GM20431 (cell line): ENCODE results near the gene TOMM40L.

ENCODE experiments used
- in situ Hi-C: fragments of 300-500 bp; cut with MseI, MboI; formaldehyde crosslinking; loops from one replicate; pipeline ENCODE4 v1.15.0; 2020; ENCODE audit warnings: low sequenced_read_pairs; ENCODE audit not compliant: unreplicated experiment

The TOMM40L gene

GRCh38 chr1:161218301-161219077 is 7.4 kb upstream of the TOMM40L start:
- in situ Hi-C loops: no loop called here

GRCh38 chr1:161219078-161219892 is 6.6 kb upstream of the TOMM40L start:
- in situ Hi-C loops: no loop called here

- in situ Hi-C loops: loop anchor here (10.0 kb wide), 1 partner anchor 155 kb away; no protein-coding TSS in a partner anchor
Measured at GRCh38 chr1:161220002-161220401, 5.9 kb upstream of the TOMM40L start.

- in situ Hi-C loops: loop anchor here (10.0 kb wide), 1 partner anchor 152 kb away; no protein-coding TSS in a partner anchor
Measured at GRCh38 chr1:161222175-161223019, 3.5 kb upstream of the TOMM40L start.

- in situ Hi-C loops: loop anchor here (10.0 kb wide), 1 partner anchor 151 kb away; no protein-coding TSS in a partner anchor
Measured at GRCh38 chr1:161223805-161224694, 1.8 kb upstream of the TOMM40L start.

GRCh38 chr1:161224695-161225087 is 1.2 kb upstream of the TOMM40L start:
- in situ Hi-C loops: loop anchor here (10.0 kb wide), 1 partner anchor 150 kb away; no protein-coding TSS in a partner anchor

- in situ Hi-C loops: loop anchor here (10.0 kb wide), 1 partner anchor 150 kb away; no protein-coding TSS in a partner anchor
Measured at GRCh38 chr1:161225178-161225533, 704 bp upstream of the TOMM40L start.

GRCh38 chr1:161226320-161226711 is 456 bp downstream of the TOMM40L start:
- in situ Hi-C loops: loop anchor here (10.0 kb wide), 1 partner anchor 148 kb away; no protein-coding TSS in a partner anchor

GRCh38 chr1:161226759-161227158 is 899 bp downstream of the TOMM40L start:
- in situ Hi-C loops: loop anchor here (10.0 kb wide), 1 partner anchor 148 kb away; no protein-coding TSS in a partner anchor

GRCh38 chr1:161227196-161227871 is 1.5 kb downstream of the TOMM40L start:
- in situ Hi-C loops: loop anchor here (10.0 kb wide), 1 partner anchor 147 kb away; no protein-coding TSS in a partner anchor

GRCh38 chr1:161228032-161228431 is 2.2 kb downstream of the TOMM40L start:
- in situ Hi-C loops: loop anchor here (10.0 kb wide), 1 partner anchor 147 kb away; no protein-coding TSS in a partner anchor

- in situ Hi-C loops: loop anchor here (10.0 kb wide), 2 partner anchors 65 to 145 kb away; no protein-coding TSS in a partner anchor
Measured at GRCh38 chr1:161229896-161230295, 4.0 kb downstream of the TOMM40L start.

GRCh38 chr1:161230762-161231161 is 4.9 kb downstream of the TOMM40L start:
- in situ Hi-C loops: loop anchor here (10.0 kb wide), 1 partner anchor 64 kb away; no protein-coding TSS in a partner anchor

- in situ Hi-C loops: loop anchor here (10.0 kb wide), 1 partner anchor 62 kb away; no protein-coding TSS in a partner anchor
Measured at GRCh38 chr1:161233102-161233501, 7.2 kb downstream of the TOMM40L start.

GRCh38 chr1:161235957-161236775 is 10.3 kb downstream of the TOMM40L start:
- in situ Hi-C loops: loop anchor here (10.0 kb wide), 1 partner anchor 59 kb away; no protein-coding TSS in a partner anchor

GRCh38 chr1:161238039-161238473 is 12.2 kb downstream of the TOMM40L start, which contains the start of gene NR1I3:
Gene NR1I3 (minus strand): TSS chr1:161238203. CDS start chr1:161236565, 1,638 bp downstream.
- in situ Hi-C loops: loop anchor here (10.0 kb wide), 1 partner anchor 57 kb away; no protein-coding TSS in a partner anchor

- in situ Hi-C loops: no loop called here
Measured at GRCh38 chr1:161241682-161242081, 15.8 kb downstream of the TOMM40L start.
